B cell (primary cell): ENCODE measurements around the gene REEP5. TPM values are rescaled to one million over a fixed set of nuclear protein-coding genes. Genes with fewer than 3 reads are reported as not detected.

Source experiments
- ATAC-seq: fragments of 200-7000 bp; cut with Tn5 transposase; one replicate; pipeline ENCODE4 v1.10.0; 2021; ENCODE audit warnings: low read depth, mild to moderate bottlenecking, moderate number of reproducible peaks, moderate library complexity
- CTCF ChIA-PET: fragments of 350-600 bp; sonication (Branson Sonifier 250); formaldehyde crosslinking; loops from one replicate; lab custom pipeline; 2021; ENCODE audit warnings: antibody characterized with exemption, inconsistent platforms; lab: Charles Lee
- POLR2A ChIA-PET: fragments of 350-600 bp; sonication (Branson Sonifier 250); formaldehyde crosslinking; loops from one replicate; lab custom pipeline; 2021; ENCODE audit warnings: antibody characterized with exemption; lab: Charles Lee
- DNase-seq: peaks from one replicate; pipeline ENCODE4 v3.0.0; 2013
- H2AFZ ChIP-seq: 2 replicates; pipeline ENCODE4 v1.6.1; 2012; ENCODE audit warnings: mild to moderate bottlenecking, low read depth, low read length; ENCODE audit not compliant: insufficient read depth, poor library complexity, severe bottlenecking
- H3K27ac ChIP-seq, 2 donors: 1 replicate in 1 of 2; 2 replicates in 1 of 2; pipeline ENCODE4 v1.5.1; 2012 to 2013; ENCODE audit warnings: low read length in 2 of 2, mild to moderate bottlenecking in 2 of 2, moderate library complexity in 1 of 2
- H3K27me3 ChIP-seq, 4 experiments: fragments of 200-600 bp in 1 of 4; sonication (generic) in 1 of 4; replicated peaks in 1 of 4; 1 replicate in 2 of 4; 2 replicates in 2 of 4; pipeline versions ENCODE4 v1.6.1 to v1.7.0; 2013 to 2016; ENCODE audit warnings: low read length in 3 of 4, mild to moderate bottlenecking in 2 of 4, mixed read lengths in 1 of 4, moderate library complexity in 1 of 4; ENCODE audit not compliant: insufficient read depth in 4 of 4, control insufficient read depth in 3 of 4; ENCODE audit errors: control extremely low read depth in 1 of 4
- H3K36me3 ChIP-seq, 2 experiments: replicated peaks in 1 of 2; 1 replicate in 1 of 2; 2 replicates in 1 of 2; pipeline versions ENCODE4 v1.6.1 to v1.7.1; 2013; ENCODE audit warnings: low read length in 1 of 2; ENCODE audit not compliant: insufficient read depth in 2 of 2, control insufficient read depth in 1 of 2; ENCODE audit errors: control extremely low read depth in 1 of 2, extremely low read depth in 1 of 2
- H3K4me1 ChIP-seq, 2 donors: fragments of 200-600 bp in 1 of 2; sonication (generic) in 1 of 2; 1 replicate in 1 of 2; 2 replicates in 1 of 2; pipeline versions ENCODE4 v1.5.1 to v1.6.1; 2013 to 2017; ENCODE audit warnings: low read length in 2 of 2; ENCODE audit not compliant: control insufficient read depth in 2 of 2, insufficient read depth in 2 of 2
- H3K4me2 ChIP-seq: replicated peaks from 2 replicates; pipeline ENCODE3; 2012; ENCODE audit warnings: mild to moderate bottlenecking, low read depth, low read length; ENCODE audit not compliant: poor library complexity, severe bottlenecking
- H3K4me3 ChIP-seq, 5 experiments: fragments of 200-600 bp in 1 of 5; sonication (generic) in 1 of 5; 1 replicate in 3 of 5; 2 replicates in 2 of 5; pipeline versions ENCODE4 v1.5.1 to v1.7.0; 2011 to 2016; ENCODE audit warnings: low read length in 4 of 5, mild to moderate bottlenecking in 4 of 5, low read depth in 2 of 5, control low read depth in 1 of 5, moderate library complexity in 1 of 5; ENCODE audit not compliant: insufficient read depth in 1 of 5; ENCODE audit errors: control extremely low read depth in 1 of 5, extremely low read depth in 1 of 5
- H3K79me2 ChIP-seq: fragments of 200-600 bp; sonication (generic); one replicate; pipeline ENCODE4 v1.6.0; 2016; ENCODE audit warnings: low read length; ENCODE audit not compliant: control insufficient read depth, insufficient read depth
- H3K9ac ChIP-seq: fragments of 200-600 bp; sonication (generic); 2 replicates; pipeline ENCODE4 v1.6.1; 2017; ENCODE audit warnings: mild to moderate bottlenecking, low read length, moderate library complexity
- H3K9me3 ChIP-seq, 3 donors: one replicate each; pipeline versions ENCODE4 v1.6.1 to v1.7.1; 2013; ENCODE audit warnings: low read length in 2 of 3; ENCODE audit not compliant: control insufficient read depth in 2 of 3, insufficient read depth in 1 of 3; ENCODE audit errors: control extremely low read depth in 1 of 3
- H4K20me1 ChIP-seq: 2 replicates; pipeline ENCODE4 v1.6.0; 2012; ENCODE audit warnings: mild to moderate bottlenecking, low read length; ENCODE audit not compliant: insufficient read depth, control insufficient read depth, poor library complexity, severe bottlenecking
- H3K27ac Mint-ChIP-seq: one replicate; pipeline ENCODE4 v1.8.0; 2021; ENCODE audit warnings: mixed read lengths
- H3K27me3 Mint-ChIP-seq: one replicate; pipeline ENCODE4 v1.8.0; 2021; ENCODE audit warnings: mixed read lengths
- H3K4me1 Mint-ChIP-seq: one replicate; pipeline ENCODE4 v1.8.0; 2021; ENCODE audit warnings: mixed read lengths
- H3K4me3 Mint-ChIP-seq: one replicate; pipeline ENCODE4 v1.8.0; 2021; ENCODE audit warnings: mixed read lengths
- H3K9me3 Mint-ChIP-seq: one replicate; pipeline ENCODE4 v1.8.0; 2022; ENCODE audit warnings: mixed read lengths; ENCODE audit not compliant: insufficient read depth
- CTCF ChIP-seq: fragments of 200-600 bp; IDR thresholded peaks from one replicate; pipeline ENCODE4 v1.8.0; 2022; ENCODE audit warnings: antibody characterized with exemption, mild to moderate bottlenecking
- EZH2 ChIP-seq: IDR thresholded peaks from 2 replicates; pipeline ENCODE4 v1.6.1; 2012; ENCODE audit warnings: borderline replicate concordance, low read depth, mild to moderate bottlenecking, moderate library complexity, low read length; ENCODE audit not compliant: insufficient read depth, poor library complexity, severe bottlenecking
- WGBS: methylation state at CpG from one replicate; pipeline ENCODE4 v1.1.5; 2013; ENCODE audit warnings: missing lambda C conversion rate; ENCODE audit not compliant: insufficient coverage; 5-methylcytosine and 5-hydroxymethylcytosine counted together
- intact Hi-C: fragments of 100-400 bp; cut with micrococcal nuclease; formaldehyde crosslinking; loops from one replicate; pipeline ENCODE4 v1.10.0; 2022
- polyA plus RNA-seq: library from polyadenylated mRNA; depleted of rRNA; stranded (reverse); fragments of >200 nt; gene quantifications from 2 replicates; pipeline ENCODE4 v1.2.3, GENCODE V29; 2012
- total RNA-seq, 2 donors: library from RNA; stranded (reverse); fragments of 120-200 nt in 1 of 2; gene quantifications; 1 replicate in 1 of 2; 2 replicates in 1 of 2; pipeline versions ENCODE4 v1.2.3 to v1.2.4, GENCODE V29; 2013 to 2022

The REEP5 gene
- total and polyA plus RNA-seq, 2 donors (not counting 1 experiment from before 2014, with no cell fraction given), result 39.2 to 55.9 TPM

- Mint-ChIP-seq H3K27ac (no peak overlapping the region), H3K4me1 (peaks cover 20% of the 10 kb centered on the region), H3K27me3 (no peaks in the 10 kb centered on the region), H3K9me3 (no peaks in the 10 kb centered on the region), H3K4me3 (no peak overlapping the region)
- Histone ChIP-seq H3K4me1 (peaks cover 7 to 11% of the 10 kb centered on the region in 2 donors), H3K79me2 (peaks cover 18% of the 10 kb centered on the region), H2AFZ (no peak overlapping the region), H3K4me2 (no peak overlapping the region), H3K36me3 (no peaks in the 10 kb centered on the region), H4K20me1 (no peaks in the 10 kb centered on the region), H3K9ac (no peak overlapping the region), H3K27ac (no peak overlapping the region), H3K27me3 (no peaks in the 10 kb centered on the region), H3K9me3 (no peaks in the 10 kb centered on the region), H3K4me3 (no peak overlapping the region)
- POLR2A ChIA-PET, result no interaction called here
- intact Hi-C loops, result loop anchor here (10.0 kb wide), 1 partner anchor 806 kb away; no protein-coding TSS in a partner anchor
- ATAC-seq, result no peak
- TF ChIP-seq CTCF (no peak), EZH2 (no peak)
- CTCF ChIA-PET, result interaction anchor here (1.3 kb wide), 1 partner anchor 25 kb away, joined by 3 read pairs; no protein-coding TSS in a partner anchor
- DNase-seq, result no peak
- WGBS, result 100% methylated on average over 1 of the region's 4 CpGs
These were observed 49.2 kb upstream of the REEP5 start for GRCh38 chr5:112971276-112971675.

GRCh38 chr5:112968411-112969106 lies 46.5 kb upstream of the REEP5 start:
- intact Hi-C loops, result no loop called here
- DNase-seq, result no peak
- CTCF ChIA-PET, result interaction anchor here (0.7 to 2.2 kb wide), 4 partner anchors 35 to 383 kb away, joined by 3 to 9 read pairs (median 3); partner anchors contain the start of gene REEP5
- no peak overlapping the region for H3K9ac ChIP-seq
- WGBS, result 90% methylated on average over 2 of the region's 5 CpGs
- no peaks in the 10 kb centered on the region for H4K20me1 ChIP-seq
- POLR2A ChIA-PET, result no interaction called here
- H3K36me3 ChIP-seq, result no peaks in the 10 kb centered on the region
- H3K79me2 ChIP-seq, result peaks cover 4% of the 10 kb centered on the region
- H3K27me3 ChIP-seq, result no peaks in the 10 kb centered on the region
- no peaks in the 10 kb centered on the region for H3K27me3 Mint-ChIP-seq
- H3K9me3 ChIP-seq, result no peaks in the 10 kb centered on the region
- H3K9me3 Mint-ChIP-seq, result no peaks in the 10 kb centered on the region
- no peak overlapping the region for H3K4me3 ChIP-seq
- no peak overlapping the region for H3K4me3 Mint-ChIP-seq
- H3K4me2 ChIP-seq, result no peak overlapping the region
- no peak for ATAC-seq
- H3K4me1 Mint-ChIP-seq, result peaks cover 17% of the 10 kb centered on the region
- no peak overlapping the region for H3K27ac ChIP-seq
- H3K4me1 ChIP-seq, result peaks cover 6 to 8% of the 10 kb centered on the region in 2 donors
- TF ChIP-seq EZH2 (no peak), CTCF (no peak)
- no peak overlapping the region for H3K27ac Mint-ChIP-seq
- no peak overlapping the region for H2AFZ ChIP-seq
